RWPE2 (cell line): Measurements from ENCODE around the gene PRPS1.

ENCODE experiments used
- ATAC-seq: fragments of 200-7000 bp; cut with Tn5 transposase; 3 replicates; pipeline ENCODE4 v1.9.1; 2021; ENCODE audit warnings: low read depth
- DNase-seq: peaks from one replicate; pipeline ENCODE4 v3.0.0-alpha.2; 2020; ENCODE audit warnings: low spot score
- H3K27ac ChIP-seq: fragments of 450-650 bp; 2 replicates; pipeline ENCODE4 v1.5.1; 2017; ENCODE audit warnings: mild to moderate bottlenecking; ENCODE audit not compliant: poor library complexity, severe bottlenecking
- H3K27me3 ChIP-seq: fragments of 250-450 bp; sonication (Bioruptor Pico); 2 replicates; pipeline ENCODE4 v1.5.1; 2021; ENCODE audit warnings: mild to moderate bottlenecking, moderate library complexity; ENCODE audit not compliant: insufficient read depth, poor library complexity, severe bottlenecking
- H3K36me3 ChIP-seq: fragments of 250-450 bp; sonication (Bioruptor Pico); 2 replicates; pipeline ENCODE4 v1.5.1; 2020; ENCODE audit warnings: low read depth, mild to moderate bottlenecking, moderate library complexity
- H3K4me1 ChIP-seq: fragments of 250-450 bp; sonication (Bioruptor Pico); 2 replicates; pipeline ENCODE4 v1.5.1; 2021; ENCODE audit warnings: mild to moderate bottlenecking, moderate library complexity; ENCODE audit not compliant: insufficient read depth, poor library complexity, severe bottlenecking
- H3K4me3 ChIP-seq: fragments of 250-450 bp; sonication (Bioruptor Pico); 2 replicates; pipeline ENCODE4 v1.5.1; 2021; ENCODE audit warnings: mild to moderate bottlenecking, moderate library complexity; ENCODE audit not compliant: severe bottlenecking
- H3K9me3 ChIP-seq: fragments of 250-450 bp; sonication (Bioruptor Pico); 2 replicates; pipeline ENCODE4 v1.5.1; 2021; ENCODE audit warnings: mild to moderate bottlenecking, moderate library complexity; ENCODE audit not compliant: severe bottlenecking
- CTCF ChIP-seq: fragments of 450-650 bp; IDR thresholded peaks from one replicate; pipeline ENCODE4 v1.5.1; 2017; ENCODE audit warnings: mild to moderate bottlenecking, moderate library complexity; ENCODE audit not compliant: poor library complexity, severe bottlenecking

The PRPS1 gene

GRCh38 chrX:107619885-107620322, 8.4 kb upstream of the PRPS1 start:
- no peaks in the 10 kb centered on the region for H3K4me1 ChIP-seq
- no peaks in the 10 kb centered on the region for H3K36me3 ChIP-seq
- no peaks in the 10 kb centered on the region for H3K9me3 ChIP-seq
- DNase-seq (no peak), ATAC-seq (no peak)
- no peak for TF ChIP-seq CTCF
- H3K27ac ChIP-seq = no peak overlapping the region
- no peak overlapping the region for H3K4me3 ChIP-seq
- no peaks in the 10 kb centered on the region for H3K27me3 ChIP-seq

GRCh38 chrX:107624893-107625292, 3.4 kb upstream of the PRPS1 start:
- H3K9me3 ChIP-seq = no peaks in the 10 kb centered on the region
- H3K4me3 ChIP-seq = no peak overlapping the region
- H3K4me1 ChIP-seq = no peaks in the 10 kb centered on the region
- DNase-seq (no peak), ATAC-seq (no peak)
- no peak for TF ChIP-seq CTCF
- H3K36me3 ChIP-seq = no peaks in the 10 kb centered on the region
- no peaks in the 10 kb centered on the region for H3K27me3 ChIP-seq
- H3K27ac ChIP-seq = no peak overlapping the region

- H3K27me3 ChIP-seq = no peaks in the 10 kb centered on the region
- DNase-seq (no peak), ATAC-seq (no peak)
- no peak for TF ChIP-seq CTCF
- H3K36me3 ChIP-seq = 0 out of 2 replicates have a peak, but pooled peaks cover 1% of the 10 kb centered on the region
- no peaks in the 10 kb centered on the region for H3K4me1 ChIP-seq
- H3K9me3 ChIP-seq = no peaks in the 10 kb centered on the region
- H3K4me3 ChIP-seq = no peak overlapping the region
- no peak overlapping the region for H3K27ac ChIP-seq
Measured at GRCh38 chrX:107625739-107626138, 2.6 kb upstream of the PRPS1 start.

- H3K9me3 ChIP-seq = no peaks in the 10 kb centered on the region
- no peak overlapping the region for H3K27ac ChIP-seq
- no peak overlapping the region for H3K4me3 ChIP-seq
- DNase-seq = no peak
- no peaks in the 10 kb centered on the region for H3K4me1 ChIP-seq
- no peaks in the 10 kb centered on the region for H3K27me3 ChIP-seq
- ATAC-seq = no peak
- 0 out of 2 replicates have a peak, but pooled peaks cover 3% of the 10 kb centered on the region for H3K36me3 ChIP-seq
- TF ChIP-seq CTCF = no peak
Measured at GRCh38 chrX:107626481-107626880, 1.8 kb upstream of the PRPS1 start.

GRCh38 chrX:107626916-107627315, 1.4 kb upstream of the PRPS1 start:
- no peak overlapping the region for H3K4me3 ChIP-seq
- no peaks in the 10 kb centered on the region for H3K27me3 ChIP-seq
- ATAC-seq (no peak), DNase-seq (no peak)
- no peaks in the 10 kb centered on the region for H3K9me3 ChIP-seq
- H3K27ac ChIP-seq = no peak overlapping the region
- no peak for TF ChIP-seq CTCF
- 0 out of 2 replicates have a peak, but pooled peaks cover 3% of the 10 kb centered on the region for H3K36me3 ChIP-seq
- H3K4me1 ChIP-seq = no peaks in the 10 kb centered on the region
